HepG2 (cell line): ENCODE measurements around the gene ZFP36. TPM values are rescaled to one million over a fixed set of nuclear protein-coding genes. Genes with fewer than 3 reads are reported as not detected.

Experiments used
- ATAC-seq: fragments of 200-7000 bp; cut with Tn5 transposase; 3 replicates; pipeline ENCODE4 v1.9.1; 2020; ENCODE audit warnings: mild to moderate bottlenecking, moderate library complexity
- Bru-seq: library from RNA; stranded (reverse); fragments of 400-500 nt; gene quantifications from one replicate; lab custom pipeline; 2021; lab: Mats Ljungman, UMichigan
- BruChase-seq, 2 experiments: library from RNA; stranded (reverse); fragments of 400-500 nt; gene quantifications; one replicate each; lab custom pipeline; 2021; lab: Mats Ljungman, UMichigan
- BruUV-seq: library from RNA; stranded (reverse); fragments of 400-500 nt; replicated peaks from 2 replicates; lab custom pipeline; 2021; lab: Mats Ljungman, UMichigan
- CTCF ChIA-PET: fragments of 300-600 bp; formaldehyde crosslinking; extraction: SDS; loops from one replicate; lab custom pipeline; 2021; ENCODE audit warnings: low total read pairs, inconsistent platforms, low intra/inter-chr PET ratio; lab: Yijun Ruan, JAX
- POLR2A ChIA-PET: fragments of 350-600 bp; sonication (Branson Sonifier 250); formaldehyde crosslinking; loops from one replicate; lab custom pipeline; 2020; ENCODE audit warnings: antibody characterized with exemption, inconsistent platforms; lab: Yijun Ruan, JAX
- DNase-seq: peaks from one replicate; pipeline ENCODE4 v3.0.0-alpha.2; 2015; ENCODE audit warnings: low spot score
- FAIRE-seq: peaks from 3 replicates; lab custom pipeline; 2011; peaks lifted over from hg19 to GRCh38; lab: Jason Lieb, UNC
- H2AFZ ChIP-seq: one replicate; pipeline ENCODE4 v1.6.1; 2011; ENCODE audit warnings: low read length, inconsistent platforms
- H3K27ac ChIP-seq: fragments of 300-600 bp; 3 replicates; pipeline ENCODE4 v1.8.0; 2011; ENCODE audit warnings: mixed run types, mild to moderate bottlenecking, mixed read lengths, low read length, inconsistent platforms; ENCODE audit not compliant: insufficient read depth; ENCODE audit errors: extremely low read length
- H3K27me3 ChIP-seq, 2 experiments: fragments of 200-600 bp in 1 of 2; 2 replicates in 1 of 2; 3 replicates in 1 of 2; pipeline versions ENCODE4 v1.6.0 to v1.8.0; 2011; ENCODE audit warnings: low read length in 2 of 2, mild to moderate bottlenecking in 2 of 2, moderate library complexity in 2 of 2, inconsistent platforms in 1 of 2; ENCODE audit not compliant: insufficient read depth in 2 of 2, control insufficient read depth in 1 of 2
- H3K36me3 ChIP-seq, 2 experiments: fragments of 200-600 bp in 1 of 2; replicated peaks in 1 of 2; 2 replicates in 1 of 2; 3 replicates in 1 of 2; pipeline versions ENCODE4 v1.5.1 to v1.8.0; 2011; ENCODE audit warnings: low read length in 2 of 2, inconsistent platforms in 1 of 2; ENCODE audit not compliant: insufficient read depth in 2 of 2, control insufficient read depth in 1 of 2
- H3K4me1 ChIP-seq: 2 replicates; pipeline ENCODE4 v1.5.1; 2012; ENCODE audit warnings: low read length, inconsistent platforms; ENCODE audit not compliant: insufficient read depth
- H3K4me2 ChIP-seq: 2 replicates; pipeline ENCODE4 v1.6.0; 2011; ENCODE audit warnings: low read depth, low read length, inconsistent platforms
- H3K4me3 ChIP-seq, 3 experiments: fragments of 200-600 bp in 1 of 3; sonication (generic), shearing (Covaris generic) in 1 of 3; replicated peaks in 1 of 3; 2 replicates each; pipeline ENCODE4 v1.5.1; 2011 to 2016; ENCODE audit warnings: low read length in 3 of 3, inconsistent platforms in 2 of 3, low read depth in 2 of 3, mild to moderate bottlenecking in 2 of 3, control low read depth in 1 of 3, mixed read lengths in 1 of 3; ENCODE audit not compliant: insufficient read depth in 1 of 3
- H3K79me2 ChIP-seq: one replicate; pipeline ENCODE4 v1.6.1; 2011; ENCODE audit warnings: low read length, inconsistent platforms; ENCODE audit not compliant: insufficient read depth
- H3K9ac ChIP-seq: 2 replicates; pipeline ENCODE4 v1.6.0; 2011; ENCODE audit warnings: mild to moderate bottlenecking, low read depth, low read length, inconsistent platforms; ENCODE audit not compliant: insufficient read depth
- H3K9me3 ChIP-seq: 2 replicates; pipeline ENCODE4 v1.5.1; 2012; ENCODE audit warnings: mild to moderate bottlenecking, low read length
- H4K20me1 ChIP-seq: 2 replicates; pipeline ENCODE4 v1.6.0; 2011; ENCODE audit warnings: inconsistent platforms, mild to moderate bottlenecking, low read length, moderate library complexity; ENCODE audit not compliant: insufficient read depth
- ATF7 ChIP-seq, 2 experiments: fragments of 450-650 bp in 1 of 2; sonication (generic) in 1 of 2; formaldehyde crosslinking in 1 of 2; IDR thresholded peaks; 2 replicates each; pipeline versions ENCODE4 v1.4.0 to v1.6.1; 2016 to 2020; ENCODE audit warnings: antibody characterized with exemption in 1 of 2, mild to moderate bottlenecking in 1 of 2, missing genetic modification reagents in 1 of 2
- FOXJ3 ChIP-seq: sonication (generic); formaldehyde crosslinking; IDR thresholded peaks from 2 replicates; pipeline ENCODE4 v1.4.0; 2020; ENCODE audit warnings: missing genetic modification reagents, mild to moderate bottlenecking, borderline replicate concordance
- HDAC1 ChIP-seq: sonication (generic); formaldehyde crosslinking; IDR thresholded peaks from 2 replicates; pipeline ENCODE4 v1.5.1; 2020; ENCODE audit warnings: mild to moderate bottlenecking, missing genetic modification reagents
- NR2F2 ChIP-seq: IDR thresholded peaks from 2 replicates; pipeline ENCODE4 v1.6.1; 2012; ENCODE audit warnings: low read depth, inconsistent platforms, borderline replicate concordance
- ZNF329 ChIP-seq: sonication (generic); formaldehyde crosslinking; IDR thresholded peaks from 2 replicates; pipeline ENCODE4 v1.9.0; 2021; ENCODE audit warnings: low read depth, mild to moderate bottlenecking, missing genetic modification reagents
- ZNF333 ChIP-seq: sonication (generic); formaldehyde crosslinking; IDR thresholded peaks from 2 replicates; pipeline ENCODE4 v1.4.0; 2020; ENCODE audit warnings: mild to moderate bottlenecking, missing genetic modification reagents, borderline replicate concordance
- WGBS: methylation state at CpG from one replicate; pipeline ENCODE4 v1.1.6; 2017; ENCODE audit warnings: low lambda C conversion rate; 5-methylcytosine and 5-hydroxymethylcytosine counted together
- in situ Hi-C: cut with HindIII; loops from 2 replicates; pipeline ENCODE4 v1.10.0; 2017; ENCODE audit warnings: low pct_unique_long_range_greater_than_20kb; ENCODE audit not compliant: extremely low pct_ligation_motif_present
- intact Hi-C: fragments of 100-400 bp; cut with micrococcal nuclease; formaldehyde crosslinking; loops from one replicate; pipeline ENCODE4 v1.10.0; 2022; ENCODE audit not compliant: unreplicated experiment
- long read RNA-seq, 2 experiments: library from RNA in 1 of 2; library from polyadenylated mRNA in 1 of 2; stranded (forward) in 1 of 2; unstranded in 1 of 2; transcript quantifications; one replicate each; pipeline ENCODE4 v2.0.0, GENCODE V29; 2019 to 2022
- polyA minus RNA-seq, 3 experiments: library from RNA; depleted of rRNA, polyadenylated mRNA; stranded (reverse); fragments of >200 nt; gene quantifications; 2 replicates each; pipeline ENCODE4 v1.2.3, GENCODE V29; 2011; ENCODE audit warnings: low replicate concordance in 1 of 3
- polyA plus RNA-seq, 8 experiments: library from polyadenylated mRNA; depleted of rRNA in 3 of 8; stranded (reverse) in 7 of 8; unstranded in 1 of 8; fragments of >200 nt; fragmentation: Illumina TruSeq in 4 of 8; extraction: Trizol in 4 of 8; gene quantifications; 2 replicates each; pipeline versions ENCODE4 v1.2.1 to v1.2.3, GENCODE V29; 2011 to 2016; ENCODE audit warnings: low read depth in 4 of 8, missing spikeins in 1 of 8, mixed read lengths in 1 of 8; ENCODE audit not compliant: insufficient read depth in 1 of 8
- total RNA-seq, 5 experiments: library from RNA; depleted of rRNA; stranded (reverse); fragments of >200 nt; fragmentation: Illumina TruSeq; extraction: Trizol; gene quantifications; 2 replicates each; pipeline ENCODE4 v1.2.3, GENCODE V29; 2016; ENCODE audit warnings: low read depth in 1 of 5
- TF ChIP-seq, protein P1 (sequence below), 2 experiments: IDR thresholded peaks; 2 replicates each; pipeline ENCODE4 v1.6.1; 2011 to 2012; ENCODE audit warnings: low read length in 2 of 2, borderline replicate concordance in 1 of 2, low read depth in 1 of 2, mild to moderate bottlenecking in 1 of 2, moderate library complexity in 1 of 2

ZFP36 gene, protein sequence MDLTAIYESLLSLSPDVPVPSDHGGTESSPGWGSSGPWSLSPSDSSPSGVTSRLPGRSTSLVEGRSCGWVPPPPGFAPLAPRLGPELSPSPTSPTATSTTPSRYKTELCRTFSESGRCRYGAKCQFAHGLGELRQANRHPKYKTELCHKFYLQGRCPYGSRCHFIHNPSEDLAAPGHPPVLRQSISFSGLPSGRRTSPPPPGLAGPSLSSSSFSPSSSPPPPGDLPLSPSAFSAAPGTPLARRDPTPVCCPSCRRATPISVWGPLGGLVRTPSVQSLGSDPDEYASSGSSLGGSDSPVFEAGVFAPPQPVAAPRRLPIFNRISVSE
- total RNA-seq (2016; rRNA removed; fragmentation: Illumina TruSeq; extraction: Trizol), result 0.81 and 1.7 TPM in 2 replicates
- total RNA-seq (2016; cell fraction: cytosol; rRNA removed; fragmentation: Illumina TruSeq; extraction: Trizol; ENCODE audit: low read depth), result 1.2 and 1.4 TPM in 2 replicates
- total RNA-seq (2016; cell fraction: insoluble cytoplasmic fraction; rRNA removed; fragmentation: Illumina TruSeq; extraction: Trizol), result 0.52 and 1.3 TPM in 2 replicates
- 1.9 and 2.1 TPM in 2 replicates for total RNA-seq (2016; cell fraction: membrane; rRNA removed; fragmentation: Illumina TruSeq; extraction: Trizol)
- 1.1 and 2.6 TPM in 2 replicates for total RNA-seq (2016; cell fraction: nucleus; rRNA removed; fragmentation: Illumina TruSeq; extraction: Trizol)
- polyA plus RNA-seq (2011; rRNA removed), result 1.4 and 2.1 TPM in 2 replicates
- polyA plus RNA-seq (2011; cell fraction: cytosol; rRNA removed), result 2.1 TPM in 2 replicates
- 10.8 and 12.7 TPM in 2 replicates for polyA plus RNA-seq (2011; cell fraction: nucleus; rRNA removed)
- polyA plus RNA-seq (2012), result 9.4 and 10.6 TPM in 2 replicates
- 1.1 and 1.3 TPM in 2 replicates for polyA plus RNA-seq (2016; cell fraction: cytosol; fragmentation: Illumina TruSeq; extraction: Trizol; ENCODE audit: low read depth)
- 2.3 and 4.1 TPM in 2 replicates for polyA plus RNA-seq (2016; cell fraction: insoluble cytoplasmic fraction; fragmentation: Illumina TruSeq; extraction: Trizol; ENCODE audit: low read depth)
- polyA plus RNA-seq (2016; cell fraction: membrane; fragmentation: Illumina TruSeq; extraction: Trizol; ENCODE audit: low read depth), result 1.9 and 2.8 TPM in 2 replicates
- polyA plus RNA-seq (2016; cell fraction: nucleus; fragmentation: Illumina TruSeq; extraction: Trizol; ENCODE audit: insufficient read depth, low read depth), result 6.2 and 8.4 TPM in 2 replicates
- polyA minus RNA-seq (2011; rRNA and poly(A)+ RNA removed; ENCODE audit: low replicate concordance), result 4.1 and 5.5 TPM in 2 replicates
- 7.8 and 9.2 TPM in 2 replicates for polyA minus RNA-seq (2011; cell fraction: cytosol; rRNA and poly(A)+ RNA removed)
- polyA minus RNA-seq (2011; cell fraction: nucleus; rRNA and poly(A)+ RNA removed), result 4.1 and 6.0 TPM in 2 replicates
- percentile 87 among the genes with signal in this experiment for Bru-seq, nascent RNA
- percentile 78 among the genes with signal in this experiment for BruChase-seq, experiment 1, labeled RNA remaining after a 6-hour chase
- BruChase-seq, experiment 2, labeled RNA remaining after a 2-hour chase, result percentile 90 among the genes with signal in this experiment
- long read RNA-seq, experiment 1, transcript ZFP36-203 (2 exons, 1,786 nt), result major isoform, 11 of 13 reads
- long read RNA-seq, experiment 1, partial matches to known transcripts, result 0 of 13 reads
- long read RNA-seq, experiment 1, other reads (novel, unspliced or antisense), result 2 of 13 reads
- long read RNA-seq, experiment 2, transcript ZFP36-203 (2 exons, 1,786 nt), result major isoform, 15 of 26 reads
- long read RNA-seq, experiment 2, partial matches to known transcripts, result 10 of 26 reads
- long read RNA-seq, experiment 2, other reads (novel, unspliced or antisense), result 0 of 26 reads

DNA sequence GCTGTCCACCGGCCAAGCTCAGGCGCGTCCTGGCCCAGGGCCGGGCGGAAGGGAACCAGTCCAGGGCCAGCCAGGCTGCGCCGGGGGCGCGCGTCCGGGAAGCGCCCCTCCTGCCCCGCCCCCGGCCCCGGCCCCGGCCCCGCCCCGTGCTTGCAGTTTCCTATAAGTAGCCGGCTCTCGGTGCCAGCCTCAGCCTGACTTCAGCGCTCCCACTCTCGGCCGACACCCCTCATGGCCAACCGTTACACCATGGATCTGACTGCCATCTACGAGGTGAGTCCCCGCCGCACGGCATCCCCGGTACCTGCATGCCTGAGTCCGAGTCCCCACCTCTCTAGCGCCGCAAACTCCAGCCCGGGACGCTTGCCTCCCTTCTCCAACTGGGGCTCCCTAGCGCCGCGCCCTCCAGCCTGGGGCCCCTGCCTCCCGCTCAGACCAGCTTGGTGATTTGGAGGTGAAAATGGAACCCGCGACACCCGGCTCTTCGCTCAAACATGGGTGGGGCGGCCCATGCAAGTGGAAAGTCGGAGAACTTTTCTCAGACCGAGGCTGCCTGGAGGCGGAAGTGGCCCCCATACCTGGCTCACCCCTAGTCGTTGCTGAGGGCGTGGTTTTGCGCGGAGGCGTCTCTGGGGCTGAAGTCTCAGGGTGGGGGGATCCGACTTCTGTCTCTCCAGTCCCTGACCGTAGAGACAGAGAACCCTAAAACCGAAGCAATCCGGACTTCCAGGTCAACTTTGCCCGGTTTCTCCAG, at the start of gene ZFP36:
TSS of gene ZFP36 (plus strand) at position 192 of the 754 bp plus-strand sequence. CDS start at position 250, 58 bp downstream.
- DNase-seq, result peak; percentile 70
- H3K9ac ChIP-seq, result peak within 1 kb of the TSS; percentile 92
- POLR2A ChIA-PET, result interaction anchor here (0.6 to 5.8 kb wide), 7 partner anchors 9 to 64 kb away, joined by 3 to 117 read pairs (median 8); partner anchors contain the start of genes MED29, PAF1, RPS16 and SAMD4B
- TSS peak; percentile 80 for BruUV-seq
- no peak for FAIRE-seq
- peaks cover 0 to 3% of the 10 kb centered on the region in 2 experiments; a peak in 1 of 5 replicates for H3K36me3 ChIP-seq
- H3K79me2 ChIP-seq, result peaks cover 32% of the 10 kb centered on the region
- peak within 1 kb of the TSS; percentile 87 for H3K4me2 ChIP-seq
- H3K4me3 ChIP-seq, result peak within 1 kb of the TSS; percentile 97 to 98 (median 97)
- CTCF ChIA-PET, result interaction anchor here (0.8 kb wide), 1 partner anchor 9 kb away, joined by 3 read pairs; no protein-coding TSS in a partner anchor
- no peaks in the 10 kb centered on the region for H3K9me3 ChIP-seq
- H2AFZ ChIP-seq, result no peak within 1 kb of the TSS
- H3K27me3 ChIP-seq, result no peaks in the 10 kb centered on the region; a peak in 1 of 5 replicates
- intact Hi-C loops (no loop called here), in situ Hi-C loops (no loop called here)
- 0% methylated on average over 2 of the region's 56 CpGs for WGBS
- ATAC-seq, result peak; percentile 61
- peak within 1 kb of the TSS; percentile 86 for H3K27ac ChIP-seq
- peaks cover 20% of the 10 kb centered on the region; the same call in 1 of the 2 replicates for H4K20me1 ChIP-seq
- peaks cover 56% of the 10 kb centered on the region for H3K4me1 ChIP-seq
- TF ChIP-seq NR2F2 (no peak), ATF7 (IDR thresholded peaks at IDR 0.05) (no peak), ATF7 (CRISPR knock-in tag; IDR thresholded peaks at IDR 0.05) (no peak), FOXJ3 (CRISPR knock-in tag) (no peak), ZNF333 (no peak), HDAC1 (CRISPR knock-in tag) (peak; percentile 67), ZNF329 (no peak)
- TF ChIP-seq, protein P1, sequence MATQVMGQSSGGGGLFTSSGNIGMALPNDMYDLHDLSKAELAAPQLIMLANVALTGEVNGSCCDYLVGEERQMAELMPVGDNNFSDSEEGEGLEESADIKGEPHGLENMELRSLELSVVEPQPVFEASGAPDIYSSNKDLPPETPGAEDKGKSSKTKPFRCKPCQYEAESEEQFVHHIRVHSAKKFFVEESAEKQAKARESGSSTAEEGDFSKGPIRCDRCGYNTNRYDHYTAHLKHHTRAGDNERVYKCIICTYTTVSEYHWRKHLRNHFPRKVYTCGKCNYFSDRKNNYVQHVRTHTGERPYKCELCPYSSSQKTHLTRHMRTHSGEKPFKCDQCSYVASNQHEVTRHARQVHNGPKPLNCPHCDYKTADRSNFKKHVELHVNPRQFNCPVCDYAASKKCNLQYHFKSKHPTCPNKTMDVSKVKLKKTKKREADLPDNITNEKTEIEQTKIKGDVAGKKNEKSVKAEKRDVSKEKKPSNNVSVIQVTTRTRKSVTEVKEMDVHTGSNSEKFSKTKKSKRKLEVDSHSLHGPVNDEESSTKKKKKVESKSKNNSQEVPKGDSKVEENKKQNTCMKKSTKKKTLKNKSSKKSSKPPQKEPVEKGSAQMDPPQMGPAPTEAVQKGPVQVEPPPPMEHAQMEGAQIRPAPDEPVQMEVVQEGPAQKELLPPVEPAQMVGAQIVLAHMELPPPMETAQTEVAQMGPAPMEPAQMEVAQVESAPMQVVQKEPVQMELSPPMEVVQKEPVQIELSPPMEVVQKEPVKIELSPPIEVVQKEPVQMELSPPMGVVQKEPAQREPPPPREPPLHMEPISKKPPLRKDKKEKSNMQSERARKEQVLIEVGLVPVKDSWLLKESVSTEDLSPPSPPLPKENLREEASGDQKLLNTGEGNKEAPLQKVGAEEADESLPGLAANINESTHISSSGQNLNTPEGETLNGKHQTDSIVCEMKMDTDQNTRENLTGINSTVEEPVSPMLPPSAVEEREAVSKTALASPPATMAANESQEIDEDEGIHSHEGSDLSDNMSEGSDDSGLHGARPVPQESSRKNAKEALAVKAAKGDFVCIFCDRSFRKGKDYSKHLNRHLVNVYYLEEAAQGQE (IDR thresholded peaks at IDR 0.05; ENCODE audit: borderline replicate concordance in 1 of 2, low read depth in 1 of 2, low read length in 2 of 2), result no peak
